K562 (cell line): ENCODE measurements around the gene RRBP1. TPM values are rescaled to one million over a fixed set of nuclear protein-coding genes. Genes with fewer than 3 reads are reported as not detected.
A peak's percentile ranks its signal among the peaks of the same experiment; 100 is the strongest.

Source experiments
- CBX8 ChIP-seq: fragments of 200-600 bp; sonication (generic); IDR thresholded peaks from 2 replicates; pipeline ENCODE4 v1.6.1; 2012; ENCODE audit warnings: borderline replicate concordance, mixed run types, low read depth, mild to moderate bottlenecking, moderate library complexity, mixed read lengths, low read length, control low read depth, inconsistent platforms; ENCODE audit not compliant: poor library complexity, severe bottlenecking; ENCODE audit errors: extremely low read depth
- CREBBP ChIP-seq: IDR thresholded peaks from one replicate; pipeline ENCODE4 v1.6.1; 2012; ENCODE audit warnings: low read depth, mild to moderate bottlenecking, control low read depth, inconsistent platforms, low read length
- GABPA ChIP-seq: fragments of 200-800 bp; sonication (Bioruptor generic); conservative IDR thresholded peaks from 2 replicates; pipeline ENCODE4 v1.6.1; 2016; ENCODE audit warnings: low read depth, missing genetic modification characterization, missing compliant biosample characterization
- GTF2E2 ChIP-seq: fragments of 200-800 bp; sonication (Bioruptor generic); IDR thresholded peaks from 2 replicates; pipeline ENCODE4 v1.6.1; 2016; ENCODE audit warnings: missing genetic modification characterization, missing compliant biosample characterization
- HNRNPH1 ChIP-seq: fragments of 200-400 bp; formaldehyde crosslinking; optimal IDR thresholded peaks from 2 replicates; pipeline ENCODE3; 2017; ENCODE audit warnings: low read depth, mild to moderate bottlenecking, low read length, moderate library complexity
- JUN ChIP-seq, 2 experiments: sonication (generic) in 1 of 2; formaldehyde crosslinking in 1 of 2; IDR thresholded peaks; 2 replicates each; pipeline versions ENCODE4 v1.6.1 to v1.8.0; 2012 to 2022; ENCODE audit warnings: borderline replicate concordance in 2 of 2, mild to moderate bottlenecking in 2 of 2, improper control_type of control experiment in 1 of 2, low read depth in 1 of 2, low read length in 1 of 2, missing genetic modification reagents in 1 of 2
- MBD1 ChIP-seq: fragments of 250-450 bp; sonication (Bioruptor Pico); IDR thresholded peaks from 2 replicates; pipeline ENCODE4 v1.8.0; 2022; ENCODE audit warnings: inconsistent platforms
- NR2F6 ChIP-seq: fragments of 450-650 bp; formaldehyde crosslinking; IDR thresholded peaks from 2 replicates; pipeline ENCODE4 v1.4.0; 2020; ENCODE audit warnings: mild to moderate bottlenecking
- NR3C1 ChIP-seq: sonication (generic); formaldehyde crosslinking; IDR thresholded peaks from 2 replicates; pipeline ENCODE4 v1.8.1; 2022; ENCODE audit warnings: missing genetic modification reagents
- PRPF4 ChIP-seq: fragments of 200-400 bp; formaldehyde crosslinking; IDR thresholded peaks from one replicate; pipeline ENCODE4 v1.6.1; 2017; ENCODE audit warnings: low read length, low read depth, mild to moderate bottlenecking; ENCODE audit not compliant: insufficient read depth, poor library complexity, severe bottlenecking
- SNAPC5 ChIP-seq: fragments of 250-450 bp; sonication (Bioruptor Pico); IDR thresholded peaks from 2 replicates; pipeline ENCODE4 v1.8.0; 2021; ENCODE audit warnings: moderate library complexity, mild to moderate bottlenecking, inconsistent platforms
- ZBTB11 ChIP-seq, 3 experiments: fragments of 200-800 bp in 1 of 3; fragments of 250-450 bp in 1 of 3; fragments of 450-650 bp in 1 of 3; sonication (Bioruptor Pico) in 1 of 3; sonication (Bioruptor generic) in 1 of 3; formaldehyde crosslinking in 1 of 3; IDR thresholded peaks; 2 replicates each; pipeline versions ENCODE4 v1.6.1 to v1.8.0; 2016 to 2022; ENCODE audit warnings: mild to moderate bottlenecking in 2 of 3, missing genetic modification characterization in 2 of 3, missing compliant biosample characterization in 1 of 3, moderate library complexity in 1 of 3
- ZNF140 ChIP-seq: fragments of 250-450 bp; sonication (Bioruptor Pico); IDR thresholded peaks from 2 replicates; pipeline ENCODE4 v1.8.0; 2021; ENCODE audit warnings: moderate library complexity, mild to moderate bottlenecking, inconsistent platforms
- ZNF197 ChIP-seq: fragments of 200-800 bp; sonication (Bioruptor generic); IDR thresholded peaks from 2 replicates; pipeline ENCODE4 v1.6.1; 2016; ENCODE audit warnings: low read depth, missing genetic modification characterization, missing compliant biosample characterization
- ZNF696 ChIP-seq: fragments of 250-450 bp; sonication (Bioruptor Pico); conservative IDR thresholded peaks from 2 replicates; pipeline ENCODE4 v1.4.0; 2020; ENCODE audit warnings: mild to moderate bottlenecking, moderate library complexity
- polyA plus RNA-seq, 8 experiments: library from polyadenylated mRNA; depleted of rRNA in 4 of 8; stranded (reverse) in 5 of 8; unstranded in 3 of 8; fragments of >200 nt; fragmentation: Nextera tagmentation in 2 of 8; fragmentation: Illumina TruSeq in 1 of 8; extraction: Ambion mirVana in 2 of 8; extraction: Trizol in 1 of 8; gene quantifications; 2 replicates each; pipeline versions ENCODE4 v1.2.1 to v1.2.3, GENCODE V29; 2011 to 2014; ENCODE audit warnings: inconsistent platforms in 1 of 8, missing spikeins in 1 of 8
- total RNA-seq, 7 experiments: library from RNA; depleted of rRNA in 6 of 7; stranded (reverse); fragments of >200 nt in 6 of 7; fragmentation: Illumina TruSeq in 2 of 7; extraction: Trizol in 2 of 7; gene quantifications; 2 replicates each; pipeline versions ENCODE4 v1.2.1 to v1.2.3, GENCODE V29; 2011 to 2021; ENCODE audit warnings: low replicate concordance in 1 of 7
- TF ChIP-seq, protein P1 (sequence below): fragments of 200-400 bp; formaldehyde crosslinking; IDR thresholded peaks from 2 replicates; pipeline ENCODE4 v1.6.1; 2017; ENCODE audit warnings: mild to moderate bottlenecking, low read depth, low read length, moderate library complexity
- TF ChIP-seq, protein P2 (sequence below): sonication (generic); formaldehyde crosslinking; IDR thresholded peaks from 2 replicates; pipeline ENCODE4 v1.5.0; 2020; ENCODE audit warnings: missing genetic modification reagents

Gene RRBP1
- total and polyA plus RNA-seq, 9 of the 15 experiments (the other 6 are each of a cell fraction or from before 2014, with no cell fraction given): 0.84 to 32.0 (median 17.6) TPM

- TF ChIP-seq MBD1 (CRISPR knock-in tag) (no peak), HNRNPH1 (no peak), ZNF696 (CRISPR knock-in tag) (no peak), SNAPC5 (CRISPR knock-in tag) (no peak), NR2F6 (CRISPR knock-in tag) (no peak), PRPF4 (peak; percentile 44), CREBBP (no peak), CBX8 (no peak), NR3C1 (CRISPR knock-in tag) (no peak), ZBTB11 (CRISPR knock-in tag; IDR thresholded peaks at IDR 0.05) (no peak), GABPA (peak; percentile 39; the same call in 1 of the 2 replicates), ZNF140 (no peak), JUN (IDR thresholded peaks at IDR 0.05; ENCODE audit: borderline replicate concordance, low read depth, low read length) (no peak), JUN (CRISPR knock-in tag; IDR thresholded peaks at IDR 0.05; ENCODE audit: borderline replicate concordance) (no peak), ZNF197 (CRISPR knock-in tag) (no peak), GTF2E2 (tag) (no peak)
- TF ChIP-seq, protein P1, sequence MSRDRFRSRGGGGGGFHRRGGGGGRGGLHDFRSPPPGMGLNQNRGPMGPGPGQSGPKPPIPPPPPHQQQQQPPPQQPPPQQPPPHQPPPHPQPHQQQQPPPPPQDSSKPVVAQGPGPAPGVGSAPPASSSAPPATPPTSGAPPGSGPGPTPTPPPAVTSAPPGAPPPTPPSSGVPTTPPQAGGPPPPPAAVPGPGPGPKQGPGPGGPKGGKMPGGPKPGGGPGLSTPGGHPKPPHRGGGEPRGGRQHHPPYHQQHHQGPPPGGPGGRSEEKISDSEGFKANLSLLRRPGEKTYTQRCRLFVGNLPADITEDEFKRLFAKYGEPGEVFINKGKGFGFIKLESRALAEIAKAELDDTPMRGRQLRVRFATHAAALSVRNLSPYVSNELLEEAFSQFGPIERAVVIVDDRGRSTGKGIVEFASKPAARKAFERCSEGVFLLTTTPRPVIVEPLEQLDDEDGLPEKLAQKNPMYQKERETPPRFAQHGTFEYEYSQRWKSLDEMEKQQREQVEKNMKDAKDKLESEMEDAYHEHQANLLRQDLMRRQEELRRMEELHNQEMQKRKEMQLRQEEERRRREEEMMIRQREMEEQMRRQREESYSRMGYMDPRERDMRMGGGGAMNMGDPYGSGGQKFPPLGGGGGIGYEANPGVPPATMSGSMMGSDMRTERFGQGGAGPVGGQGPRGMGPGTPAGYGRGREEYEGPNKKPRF: no peak
- TF ChIP-seq, protein P2, sequence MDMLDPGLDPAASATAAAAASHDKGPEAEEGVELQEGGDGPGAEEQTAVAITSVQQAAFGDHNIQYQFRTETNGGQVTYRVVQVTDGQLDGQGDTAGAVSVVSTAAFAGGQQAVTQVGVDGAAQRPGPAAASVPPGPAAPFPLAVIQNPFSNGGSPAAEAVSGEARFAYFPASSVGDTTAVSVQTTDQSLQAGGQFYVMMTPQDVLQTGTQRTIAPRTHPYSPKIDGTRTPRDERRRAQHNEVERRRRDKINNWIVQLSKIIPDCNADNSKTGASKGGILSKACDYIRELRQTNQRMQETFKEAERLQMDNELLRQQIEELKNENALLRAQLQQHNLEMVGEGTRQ (CRISPR knock-in tag): no peak
Measured at GRCh38 chr20:17682103-17682888, at the start of gene RRBP1 (continued).
